A172 (cell line): ENCODE measurements around the gene CAMKK2. TPM values are rescaled to one million over a fixed set of nuclear protein-coding genes. Genes with fewer than 3 reads are reported as not detected.
"Not testable (repeated sequence)": the region's sequence is repeated elsewhere in the genome, so short reads cannot be mapped to it uniquely, and the experiment has no call there.

Experiments
- DNase-seq: peaks from one replicate; pipeline ENCODE4 v3.0.0-alpha.2; 2015; ENCODE audit warnings: low spot score
- total RNA-seq: library from RNA; depleted of rRNA; stranded (reverse); fragments of >200 nt; shearing (Covaris generic); gene quantifications from 2 replicates; pipeline ENCODE4 v1.2.3, GENCODE V29; 2014

The CAMKK2 gene
- total RNA-seq, 1 experiment from 2014 or later = 9.6 TPM

DNA sequence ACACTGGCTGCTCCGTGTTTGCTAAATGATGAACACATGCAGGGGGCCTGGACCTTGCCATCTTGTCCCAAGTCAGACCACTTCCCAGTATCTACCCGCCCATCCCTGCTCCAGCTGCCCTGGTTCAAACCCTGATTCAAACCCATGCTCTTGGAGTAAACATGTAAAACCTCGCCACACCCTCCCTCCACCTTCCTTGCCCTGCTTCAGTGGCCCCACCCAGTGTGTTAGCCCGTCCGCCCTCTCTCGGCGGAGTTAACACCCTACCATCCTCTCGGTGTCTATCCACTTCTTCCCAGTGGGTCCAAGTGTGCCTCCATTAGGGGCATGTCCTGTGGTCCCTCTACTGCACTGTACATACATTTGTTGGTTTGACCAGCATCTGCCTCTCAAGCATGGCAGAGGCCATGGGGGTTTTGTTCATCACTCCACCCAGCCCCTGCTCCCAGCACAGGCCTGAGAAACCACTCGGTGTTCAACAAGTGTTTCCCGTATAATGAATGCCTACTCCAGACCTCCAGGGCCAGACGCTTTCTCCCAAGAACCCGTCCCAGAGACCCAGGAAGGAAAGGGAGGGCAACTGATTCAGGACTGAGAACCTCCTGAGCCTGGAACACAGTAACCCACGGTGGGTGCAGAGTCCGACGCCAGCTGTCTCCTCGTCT lies 49.5 kb downstream of the CAMKK2 start:
- no peak for DNase-seq

DNA sequence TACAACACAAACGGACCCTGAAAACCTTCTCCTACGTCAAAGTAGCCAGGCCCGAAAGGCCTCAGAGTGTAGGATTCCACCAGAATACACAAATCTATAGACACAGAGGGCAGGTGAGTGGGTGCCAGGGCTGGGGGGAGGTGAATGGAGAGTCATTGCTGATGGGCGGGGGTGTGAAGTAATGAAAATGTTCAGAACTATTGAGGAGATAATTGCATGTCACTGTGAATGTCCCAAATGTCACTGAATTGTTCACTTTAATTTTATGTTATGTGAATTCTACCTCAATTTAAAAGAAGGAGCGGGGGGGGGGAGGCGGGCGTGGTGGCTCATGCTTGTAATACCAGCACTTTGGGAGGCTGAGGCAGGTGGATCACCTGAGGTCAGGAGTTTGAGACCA lies 50.6 kb downstream of the CAMKK2 start:
- DNase-seq = no peak

DNA sequence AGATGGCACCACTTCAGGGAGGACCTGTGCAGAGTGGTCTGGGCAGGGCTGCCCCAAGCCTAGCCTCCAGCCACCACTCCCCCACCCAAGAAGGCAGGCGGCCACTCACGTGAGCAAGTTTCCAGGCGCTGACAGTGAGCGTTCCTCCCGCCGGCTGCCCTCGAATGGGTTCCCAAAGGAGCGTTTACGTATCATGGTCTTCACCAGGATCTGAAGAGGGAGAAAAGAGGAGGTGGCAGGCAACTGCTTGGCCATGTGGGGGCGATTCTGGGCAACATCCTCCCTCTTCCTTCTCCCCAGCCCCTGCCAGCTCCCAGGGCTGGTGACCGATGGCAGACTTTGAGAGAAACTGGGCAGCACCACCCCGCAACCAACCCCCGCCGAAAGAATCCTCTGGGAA lies 51.5 kb downstream of the CAMKK2 start:
- no peak for DNase-seq

DNA sequence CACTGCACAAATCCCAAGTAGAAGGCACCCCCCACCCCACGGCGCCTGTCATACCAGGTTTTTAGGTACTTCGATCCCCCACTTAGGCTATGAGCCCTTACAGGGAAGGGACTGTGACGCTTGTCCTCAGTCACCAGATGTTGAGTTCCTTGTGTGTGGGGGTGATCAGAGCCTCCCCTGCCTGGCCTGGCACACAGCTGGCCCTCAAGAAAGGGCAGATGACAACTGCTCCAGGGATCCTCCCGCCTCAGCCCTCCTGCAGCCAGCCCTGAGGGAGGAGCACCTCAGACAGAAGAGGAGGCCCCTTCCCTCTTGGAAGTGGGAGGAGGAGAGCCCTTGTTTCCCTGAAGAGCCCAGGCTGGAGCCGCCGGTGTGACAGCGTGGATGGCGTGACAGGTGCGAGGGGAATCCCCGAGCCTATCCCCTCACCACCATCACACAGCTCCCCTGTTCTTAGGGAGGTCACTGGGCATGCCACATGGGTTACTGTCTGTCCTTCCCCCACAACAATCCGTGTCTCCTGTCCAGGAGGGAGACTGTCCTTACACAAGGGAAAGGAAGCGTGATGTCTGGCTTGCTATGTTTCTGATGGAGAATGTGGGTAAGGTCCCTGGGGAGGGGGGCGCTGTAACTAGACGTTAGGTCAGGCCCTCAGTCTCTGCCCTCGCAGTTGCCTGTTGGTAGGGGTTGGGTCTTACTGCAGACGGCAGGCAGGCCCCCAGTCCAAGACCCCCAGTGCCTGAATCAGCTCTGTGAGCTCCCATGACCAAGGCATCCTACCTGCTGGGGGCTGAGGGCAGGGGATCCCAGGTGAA lies 55.1 kb downstream of the CAMKK2 start:
- DNase-seq = no peak

DNA sequence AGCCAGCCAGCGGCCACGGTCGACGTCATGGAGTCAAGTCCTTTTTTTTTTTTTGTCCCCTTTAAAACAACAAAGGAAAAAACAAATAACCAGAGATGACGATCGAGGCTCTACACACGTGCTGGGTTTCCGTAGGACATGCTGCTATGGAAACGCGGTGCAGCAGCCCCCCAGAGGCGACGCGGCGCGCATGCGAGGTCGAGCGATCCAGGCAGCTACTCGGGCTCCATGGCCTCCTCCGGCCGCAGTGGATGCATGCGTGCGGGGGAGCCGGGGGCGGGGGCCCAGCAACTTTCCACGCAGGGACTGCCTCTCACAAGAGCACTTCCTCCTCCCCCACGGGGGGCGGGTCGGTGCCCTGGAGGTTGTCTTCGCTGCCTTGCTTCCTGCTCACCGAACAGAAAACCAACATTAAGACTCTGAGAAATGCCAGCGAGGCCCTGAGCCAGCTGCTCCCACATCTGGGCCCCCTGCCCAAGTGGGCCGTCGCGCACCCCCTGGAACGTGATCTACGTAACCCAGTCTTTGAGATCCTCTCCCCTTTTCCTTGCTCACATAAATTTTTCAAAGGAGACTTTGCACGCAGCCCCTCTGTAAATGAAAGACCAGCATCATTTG lies 55.9 kb downstream of the CAMKK2 start:
- no peak for DNase-seq

DNA sequence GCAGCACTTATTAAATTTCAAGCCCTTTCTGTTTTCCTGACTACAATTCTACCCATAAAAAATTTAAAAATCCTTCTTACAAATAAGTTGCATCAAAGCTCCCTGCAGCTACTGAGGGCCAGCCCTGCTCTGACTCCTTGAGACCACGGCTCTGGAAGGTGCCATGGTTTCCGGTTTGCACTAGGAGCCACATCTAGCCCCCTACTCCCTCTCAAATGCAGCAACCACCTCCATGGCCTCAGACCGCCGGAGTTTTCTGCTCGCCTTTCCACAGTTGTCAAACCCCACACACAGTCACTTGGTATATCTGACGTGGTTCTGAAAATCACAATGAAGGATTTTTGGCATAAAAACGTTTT lies 56.5 kb downstream of the CAMKK2 start:
- no peak for DNase-seq

DNA sequence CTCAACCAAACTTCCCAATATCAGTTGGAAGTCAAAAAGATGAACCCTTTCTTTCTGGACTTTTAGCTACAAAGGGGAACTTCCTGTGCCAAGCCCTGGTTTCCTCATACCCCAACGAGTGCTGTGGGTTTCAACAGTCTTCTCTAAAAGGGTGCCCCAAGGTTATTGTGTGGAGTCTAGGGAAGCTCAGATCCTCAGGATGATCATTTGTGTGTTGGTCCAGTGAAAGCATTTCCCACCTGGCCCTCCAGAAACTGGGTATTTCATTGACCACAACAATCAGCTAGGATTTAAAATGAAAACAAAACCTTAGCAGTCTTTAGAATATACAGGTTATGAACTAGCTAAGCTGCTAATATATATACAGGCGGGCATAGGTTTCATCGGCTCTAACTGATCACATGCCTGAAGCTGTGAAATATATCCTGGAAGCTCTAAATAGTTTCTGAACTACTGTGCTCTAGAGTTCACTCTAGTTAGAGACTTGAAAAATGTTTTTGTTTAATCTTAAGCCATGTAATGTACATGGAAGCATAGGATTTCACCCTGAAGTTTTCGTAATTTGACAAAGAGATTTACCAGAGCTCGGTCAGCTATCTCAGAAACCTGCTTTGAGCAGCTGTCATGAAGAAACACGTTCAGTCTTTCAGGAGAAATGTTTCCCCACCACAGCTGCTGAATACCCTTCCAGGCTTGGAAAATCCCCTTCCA lies 57.0 kb downstream of the CAMKK2 start:
- no peak for DNase-seq

DNA sequence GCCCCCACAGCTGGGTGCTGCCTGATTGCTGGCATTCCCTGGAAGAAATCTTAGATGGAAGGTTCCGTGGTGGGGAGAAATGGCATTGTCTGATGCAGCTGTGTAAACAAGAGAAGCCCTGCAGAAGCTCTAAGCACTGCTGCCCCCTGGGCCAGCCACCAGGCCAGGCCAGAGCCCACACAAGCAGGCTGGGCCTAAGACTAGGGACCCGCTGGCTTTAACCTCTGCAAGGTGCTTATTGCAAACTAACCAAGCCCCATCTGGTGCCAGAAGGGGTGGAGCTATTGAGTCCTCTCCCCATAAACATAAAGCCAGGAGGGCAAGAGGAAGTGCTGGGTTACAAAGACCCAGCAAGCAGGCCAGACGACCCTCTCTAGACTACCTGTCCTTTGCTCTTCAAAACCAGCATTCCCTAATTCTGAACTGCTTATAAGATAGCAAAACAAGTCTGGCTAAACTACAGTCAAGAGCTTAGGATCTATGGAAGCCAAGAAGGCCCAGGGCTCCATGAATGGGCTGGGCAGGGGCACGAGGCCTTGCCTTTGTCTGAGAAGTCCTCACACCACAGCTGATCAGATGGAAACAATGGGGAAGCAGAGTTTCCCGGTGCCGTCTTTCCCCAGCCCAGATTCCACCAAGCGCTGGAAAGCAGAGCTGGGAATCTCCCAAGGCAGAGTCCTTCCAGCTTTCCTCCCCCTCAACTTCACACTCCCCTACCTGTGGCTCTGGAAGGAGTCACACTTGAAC lies 57.7 kb downstream of the CAMKK2 start:
- no peak for DNase-seq

DNA sequence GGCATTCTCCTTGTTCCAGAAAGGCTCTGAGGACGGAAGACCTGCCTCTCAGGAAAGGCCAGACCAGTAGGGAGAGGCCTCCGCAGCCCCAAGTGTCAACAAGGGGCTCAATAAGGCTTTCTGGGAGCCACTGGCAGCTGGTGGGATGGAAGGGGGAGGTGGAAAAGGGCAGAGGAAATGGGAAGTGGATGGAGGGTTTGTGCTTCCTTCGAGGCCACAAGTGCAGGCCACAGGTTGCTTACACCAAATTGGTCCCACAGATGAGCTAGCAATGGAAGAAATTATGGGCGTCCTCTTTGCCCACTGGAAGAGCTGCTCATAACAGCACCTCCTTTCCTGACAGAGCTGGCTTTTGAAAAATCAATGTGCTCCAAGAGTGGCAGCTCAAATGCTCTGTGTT lies 58.4 kb downstream of the CAMKK2 start:
- DNase-seq = no peak

DNA sequence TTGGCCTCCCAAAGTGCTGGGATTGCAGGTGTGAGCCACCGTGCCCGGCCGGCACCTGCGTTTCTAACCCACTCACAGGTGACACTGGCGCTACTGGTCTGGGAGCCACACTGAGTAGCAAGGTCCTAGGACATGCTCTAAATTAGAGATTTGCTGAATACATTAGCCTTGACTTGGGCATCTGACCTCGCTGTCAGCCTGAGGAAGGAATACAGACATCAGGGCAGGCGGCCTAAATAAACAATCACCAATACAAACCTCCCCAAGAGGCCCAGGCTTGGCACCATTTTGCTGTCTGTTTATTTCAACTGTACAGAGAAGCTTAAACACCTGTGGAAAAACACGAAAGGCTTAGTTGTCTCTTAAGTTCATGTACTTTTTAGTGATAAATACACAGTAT lies 59.1 kb downstream of the CAMKK2 start:
- DNase-seq = no peak

DNA sequence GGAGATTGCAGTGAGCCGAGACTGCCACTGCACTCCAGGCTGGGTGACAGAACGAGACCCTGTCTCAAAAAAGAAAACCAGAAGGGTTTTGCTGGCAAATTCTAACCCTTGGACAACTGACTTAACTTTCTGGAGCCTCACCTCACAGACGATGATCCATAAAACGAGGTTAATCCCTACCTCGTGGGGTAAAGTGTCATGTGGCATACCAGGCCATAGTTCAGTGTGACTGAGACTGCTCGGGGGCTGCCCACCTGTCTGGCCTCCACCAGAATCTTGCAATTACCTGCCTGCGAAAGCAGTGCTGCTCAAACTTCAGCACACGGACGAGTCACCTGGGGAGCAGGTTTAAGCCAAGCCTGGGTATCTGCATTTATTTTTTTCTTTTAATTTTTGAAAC lies 59.7 kb downstream of the CAMKK2 start:
- no peak for DNase-seq

DNA sequence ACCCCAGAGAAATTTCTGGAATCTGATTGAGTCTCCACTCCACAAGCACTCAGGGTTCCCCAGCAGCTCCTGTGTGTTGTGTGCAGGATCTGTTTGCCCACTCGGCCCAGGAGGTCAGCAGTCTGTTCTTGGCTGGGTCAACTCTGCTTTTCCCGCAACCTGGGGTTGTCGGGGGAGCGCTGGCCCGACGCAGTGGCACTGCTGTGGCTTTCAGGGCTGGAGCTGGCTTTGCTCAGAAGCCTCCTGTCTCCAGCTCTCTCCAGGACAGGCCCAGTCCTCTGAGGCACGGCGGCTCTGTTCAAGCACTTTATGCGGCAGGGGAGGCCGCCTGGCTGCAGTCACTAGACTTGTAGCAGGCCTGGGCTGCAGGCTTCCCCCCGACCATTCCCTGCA lies 62.9 kb downstream of the CAMKK2 start:
- DNase-seq = no peak

DNA sequence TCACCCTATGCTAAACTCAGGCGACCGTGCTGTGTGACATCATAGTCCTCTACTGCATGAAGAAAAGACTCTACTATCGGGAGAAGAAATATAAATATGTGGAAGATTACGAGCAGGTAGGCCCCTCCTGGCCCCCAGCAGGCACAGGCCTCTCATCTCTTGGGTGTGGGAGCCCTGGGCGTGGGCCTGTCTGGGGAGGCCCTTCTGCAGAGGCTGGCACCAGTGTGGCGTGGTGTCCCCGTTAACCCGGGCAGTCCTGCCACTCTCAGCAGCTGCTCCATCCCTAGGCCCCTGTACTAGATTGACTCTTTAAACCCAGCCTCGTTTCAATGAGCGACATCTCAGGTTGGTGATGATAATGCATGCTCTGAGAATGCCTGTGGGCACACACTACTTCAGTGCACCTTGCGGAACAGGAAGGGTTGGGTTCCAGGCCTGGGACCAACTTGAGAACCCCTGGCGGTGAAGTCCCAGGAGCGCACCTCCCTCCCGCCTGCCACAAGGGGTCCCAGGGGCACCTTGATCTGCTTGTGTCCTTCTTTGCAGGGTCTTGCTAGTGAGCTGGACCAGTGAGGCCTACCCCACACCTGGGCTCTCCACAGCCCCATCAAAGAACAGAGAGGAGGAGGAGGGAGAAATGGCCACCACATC lies 63.4 kb downstream of the CAMKK2 start:
- no peak for DNase-seq

DNA sequence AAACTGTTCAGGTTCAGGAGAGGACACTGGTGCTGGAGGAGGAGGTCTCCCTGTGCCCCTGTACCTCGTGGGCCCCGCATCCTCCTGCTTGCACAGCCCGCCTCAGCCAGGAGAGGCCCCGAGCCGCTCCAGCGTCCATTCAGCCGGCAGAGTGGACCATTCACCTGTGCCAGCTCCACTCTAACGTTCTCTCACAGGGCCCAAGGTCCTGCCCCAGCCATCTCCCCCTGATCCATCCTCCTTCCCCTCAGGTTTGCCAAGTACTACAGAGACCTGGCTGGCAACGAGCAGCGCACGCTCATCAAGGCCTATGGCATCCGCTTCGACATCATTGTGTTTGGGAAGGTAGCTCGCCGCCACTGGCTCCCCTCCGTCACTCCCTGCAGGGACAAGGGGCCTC lies 64.3 kb downstream of the CAMKK2 start:
- DNase-seq = no peak

DNA sequence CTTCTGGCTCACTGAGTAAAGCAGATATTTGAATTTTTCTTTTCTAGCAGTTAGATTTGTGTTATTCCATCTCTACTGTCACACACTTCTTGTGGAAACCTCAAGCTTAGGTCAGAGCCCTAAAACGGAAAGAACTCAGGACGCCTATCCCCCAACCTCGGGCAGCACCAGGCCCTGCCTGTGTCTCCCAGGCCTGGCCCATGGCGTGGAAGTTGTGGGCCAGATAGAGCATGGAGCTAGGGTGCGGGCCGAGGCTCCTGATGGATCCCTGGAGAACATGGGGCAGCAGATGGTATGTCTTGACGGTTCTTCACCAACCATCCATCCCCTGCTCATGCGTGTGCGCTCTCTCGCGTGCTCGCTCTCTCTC lies 66.0 kb downstream of the CAMKK2 start:
- DNase-seq = no peak

DNA sequence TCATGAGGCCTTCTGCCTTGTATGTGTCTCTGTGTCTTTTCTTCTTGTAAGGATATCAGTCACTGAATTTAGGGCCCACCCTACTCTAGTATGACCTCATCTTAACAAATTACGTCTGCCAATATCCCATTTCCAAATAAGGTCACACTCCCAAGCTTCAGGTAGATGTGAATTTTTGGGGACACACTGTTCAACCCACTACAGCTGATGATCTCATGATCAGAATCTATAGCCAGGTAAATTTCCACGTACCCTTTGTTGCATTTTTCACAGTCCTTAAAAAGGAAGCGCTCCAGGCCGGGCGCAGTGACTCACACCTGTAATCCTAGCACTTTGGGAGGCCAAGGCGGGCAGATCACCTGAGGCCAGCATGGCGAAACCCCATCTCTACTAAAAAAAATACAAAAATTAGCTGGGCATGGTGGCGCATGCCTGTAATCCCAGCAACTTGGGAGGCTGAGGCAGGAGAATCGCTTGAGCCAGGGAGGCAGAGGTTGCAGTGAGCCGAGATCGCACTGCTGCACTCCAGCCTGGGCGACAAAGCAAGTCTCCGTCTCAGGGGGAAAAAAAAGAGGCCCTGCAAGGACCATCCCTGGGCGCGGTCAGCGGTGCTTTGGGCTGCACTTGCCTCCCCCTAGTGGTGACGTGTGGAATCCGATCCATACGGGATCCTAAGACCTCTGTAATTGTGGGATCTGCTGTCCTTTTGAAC lies 66.5 kb downstream of the CAMKK2 start:
- peak; percentile 59 for DNase-seq

DNA sequence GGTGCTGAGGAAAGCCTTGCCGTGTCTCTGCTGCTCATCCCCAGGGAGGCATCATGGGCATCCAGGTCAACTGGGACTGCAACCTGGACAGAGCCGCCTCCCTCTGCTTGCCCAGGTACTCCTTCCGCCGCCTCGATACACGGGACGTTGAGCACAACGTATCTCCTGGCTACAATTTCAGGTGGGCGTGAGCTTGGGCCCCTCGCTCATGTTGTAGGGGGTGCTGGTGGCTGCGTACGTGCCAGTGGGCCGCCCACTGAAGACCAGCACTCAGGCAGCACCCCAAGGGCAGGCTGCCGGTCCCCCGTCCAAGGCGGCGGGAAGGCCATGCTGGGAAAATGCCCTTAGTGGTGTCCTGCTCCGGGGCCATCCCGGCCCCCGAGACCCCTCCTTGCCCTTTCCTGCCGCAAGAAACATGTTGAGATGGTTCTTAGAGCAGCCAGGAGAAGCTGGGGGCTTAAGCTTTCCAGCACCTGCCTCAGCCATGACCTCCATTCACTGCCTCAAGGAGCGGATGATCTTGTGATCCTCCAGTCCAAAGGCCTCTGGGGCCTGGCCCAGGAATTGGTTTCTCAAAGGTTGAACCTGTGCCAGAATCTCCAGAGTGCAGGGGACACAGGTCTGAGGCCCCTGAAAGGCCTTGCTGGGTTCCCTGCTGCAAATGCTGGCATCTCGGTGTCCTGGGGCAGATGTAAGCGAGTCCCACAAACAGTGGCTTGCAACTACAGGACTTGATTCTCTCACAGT lies 67.4 kb downstream of the CAMKK2 start:
- no peak for DNase-seq

DNA sequence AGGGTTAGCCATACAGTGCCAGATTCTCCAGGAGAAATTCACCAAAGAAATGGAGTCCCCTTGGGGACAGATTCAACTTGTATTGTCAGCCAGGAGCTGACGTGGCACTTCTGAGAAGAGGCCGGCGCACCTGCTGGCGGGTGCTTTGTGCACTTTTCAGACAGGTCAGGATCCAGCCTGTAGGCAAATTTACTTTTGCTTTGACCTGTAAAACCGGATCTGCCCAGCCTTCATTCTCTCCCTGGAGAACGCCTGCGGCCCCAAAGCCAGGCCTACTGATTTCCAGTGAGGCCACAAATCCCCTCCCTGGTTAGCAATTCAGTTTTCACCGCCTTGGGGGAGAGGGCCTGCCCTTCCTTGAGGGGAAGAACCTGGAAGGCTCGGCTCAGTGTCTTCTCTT lies 69.2 kb downstream of the CAMKK2 start:
- DNase-seq = no peak

DNA sequence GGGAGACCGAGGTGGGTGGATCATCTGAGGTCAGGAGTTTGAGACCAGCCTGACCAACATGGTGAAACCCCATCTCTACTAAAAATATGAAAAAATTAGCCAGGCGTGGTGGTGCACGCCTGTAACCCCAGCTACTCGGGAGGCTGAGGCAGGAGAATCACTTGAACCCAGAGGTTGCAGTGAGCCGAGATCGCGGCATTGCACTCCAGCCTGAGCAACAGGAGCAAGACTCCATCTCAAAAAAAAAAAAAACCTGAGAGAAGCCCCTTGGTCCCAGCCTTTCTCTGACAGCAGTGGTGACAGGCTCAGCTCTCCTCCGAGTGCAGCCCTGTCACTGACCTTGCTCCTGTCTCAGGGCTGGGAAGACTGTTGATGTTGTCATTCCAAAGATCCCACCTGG lies 69.6 kb downstream of the CAMKK2 start:
- DNase-seq = not testable (repeated sequence)

DNA sequence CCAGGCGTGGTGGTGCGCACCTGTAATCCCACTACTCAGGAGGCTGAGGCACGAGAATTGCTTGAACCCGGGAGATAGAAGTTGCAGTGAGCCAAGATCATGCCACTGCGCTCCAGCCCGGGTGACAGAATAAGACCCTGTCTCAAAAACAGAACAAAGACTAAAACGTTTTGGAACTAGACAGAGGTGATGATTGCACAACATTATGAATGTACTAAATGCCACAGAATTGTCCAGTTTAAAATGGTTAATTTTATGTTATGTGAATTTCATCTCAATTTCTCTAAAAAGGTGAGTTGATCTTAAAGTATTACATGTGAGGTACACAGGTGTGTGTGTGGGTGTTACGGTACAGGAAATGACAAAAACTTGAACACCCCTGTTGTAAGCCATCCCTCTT lies 70.1 kb downstream of the CAMKK2 start:
- no peak for DNase-seq
